B cell (primary cell): ENCODE results near the gene RANBP3. TPM values are rescaled to one million over a fixed set of nuclear protein-coding genes. Genes with fewer than 3 reads are reported as not detected.

Experiments used
- ATAC-seq: fragments of 200-7000 bp; cut with Tn5 transposase; one replicate; pipeline ENCODE4 v1.10.0; 2021; ENCODE audit warnings: low read depth, mild to moderate bottlenecking, moderate number of reproducible peaks, moderate library complexity
- CTCF ChIA-PET: fragments of 350-600 bp; sonication (Branson Sonifier 250); formaldehyde crosslinking; loops from one replicate; lab custom pipeline; 2021; ENCODE audit warnings: antibody characterized with exemption, inconsistent platforms; lab: Charles Lee
- POLR2A ChIA-PET: fragments of 350-600 bp; sonication (Branson Sonifier 250); formaldehyde crosslinking; loops from one replicate; lab custom pipeline; 2021; ENCODE audit warnings: antibody characterized with exemption; lab: Charles Lee
- DNase-seq: peaks from one replicate; pipeline ENCODE4 v3.0.0; 2013
- H2AFZ ChIP-seq: 2 replicates; pipeline ENCODE4 v1.6.1; 2012; ENCODE audit warnings: mild to moderate bottlenecking, low read depth, low read length; ENCODE audit not compliant: insufficient read depth, poor library complexity, severe bottlenecking
- H3K27ac ChIP-seq, 2 donors: 1 replicate in 1 of 2; 2 replicates in 1 of 2; pipeline ENCODE4 v1.5.1; 2012 to 2013; ENCODE audit warnings: low read length in 2 of 2, mild to moderate bottlenecking in 2 of 2, moderate library complexity in 1 of 2
- H3K27me3 ChIP-seq, 4 experiments: fragments of 200-600 bp in 1 of 4; sonication (generic) in 1 of 4; replicated peaks in 1 of 4; 1 replicate in 2 of 4; 2 replicates in 2 of 4; pipeline versions ENCODE4 v1.6.1 to v1.7.0; 2013 to 2016; ENCODE audit warnings: low read length in 3 of 4, mild to moderate bottlenecking in 2 of 4, mixed read lengths in 1 of 4, moderate library complexity in 1 of 4; ENCODE audit not compliant: insufficient read depth in 4 of 4, control insufficient read depth in 3 of 4; ENCODE audit errors: control extremely low read depth in 1 of 4
- H3K36me3 ChIP-seq, 2 experiments: replicated peaks in 1 of 2; 1 replicate in 1 of 2; 2 replicates in 1 of 2; pipeline versions ENCODE4 v1.6.1 to v1.7.1; 2013; ENCODE audit warnings: low read length in 1 of 2; ENCODE audit not compliant: insufficient read depth in 2 of 2, control insufficient read depth in 1 of 2; ENCODE audit errors: control extremely low read depth in 1 of 2, extremely low read depth in 1 of 2
- H3K4me1 ChIP-seq, 2 donors: fragments of 200-600 bp in 1 of 2; sonication (generic) in 1 of 2; 1 replicate in 1 of 2; 2 replicates in 1 of 2; pipeline versions ENCODE4 v1.5.1 to v1.6.1; 2013 to 2017; ENCODE audit warnings: low read length in 2 of 2; ENCODE audit not compliant: control insufficient read depth in 2 of 2, insufficient read depth in 2 of 2
- H3K4me2 ChIP-seq: replicated peaks from 2 replicates; pipeline ENCODE3; 2012; ENCODE audit warnings: mild to moderate bottlenecking, low read depth, low read length; ENCODE audit not compliant: poor library complexity, severe bottlenecking
- H3K4me3 ChIP-seq, 5 experiments: fragments of 200-600 bp in 1 of 5; sonication (generic) in 1 of 5; 1 replicate in 3 of 5; 2 replicates in 2 of 5; pipeline versions ENCODE4 v1.5.1 to v1.7.0; 2011 to 2016; ENCODE audit warnings: low read length in 4 of 5, mild to moderate bottlenecking in 4 of 5, low read depth in 2 of 5, control low read depth in 1 of 5, moderate library complexity in 1 of 5; ENCODE audit not compliant: insufficient read depth in 1 of 5; ENCODE audit errors: control extremely low read depth in 1 of 5, extremely low read depth in 1 of 5
- H3K79me2 ChIP-seq: fragments of 200-600 bp; sonication (generic); one replicate; pipeline ENCODE4 v1.6.0; 2016; ENCODE audit warnings: low read length; ENCODE audit not compliant: control insufficient read depth, insufficient read depth
- H3K9ac ChIP-seq: fragments of 200-600 bp; sonication (generic); 2 replicates; pipeline ENCODE4 v1.6.1; 2017; ENCODE audit warnings: mild to moderate bottlenecking, low read length, moderate library complexity
- H3K9me3 ChIP-seq, 3 donors: one replicate each; pipeline versions ENCODE4 v1.6.1 to v1.7.1; 2013; ENCODE audit warnings: low read length in 2 of 3; ENCODE audit not compliant: control insufficient read depth in 2 of 3, insufficient read depth in 1 of 3; ENCODE audit errors: control extremely low read depth in 1 of 3
- H4K20me1 ChIP-seq: 2 replicates; pipeline ENCODE4 v1.6.0; 2012; ENCODE audit warnings: mild to moderate bottlenecking, low read length; ENCODE audit not compliant: insufficient read depth, control insufficient read depth, poor library complexity, severe bottlenecking
- H3K27ac Mint-ChIP-seq: one replicate; pipeline ENCODE4 v1.8.0; 2021; ENCODE audit warnings: mixed read lengths
- H3K27me3 Mint-ChIP-seq: one replicate; pipeline ENCODE4 v1.8.0; 2021; ENCODE audit warnings: mixed read lengths
- H3K4me1 Mint-ChIP-seq: one replicate; pipeline ENCODE4 v1.8.0; 2021; ENCODE audit warnings: mixed read lengths
- H3K4me3 Mint-ChIP-seq: one replicate; pipeline ENCODE4 v1.8.0; 2021; ENCODE audit warnings: mixed read lengths
- H3K9me3 Mint-ChIP-seq: one replicate; pipeline ENCODE4 v1.8.0; 2022; ENCODE audit warnings: mixed read lengths; ENCODE audit not compliant: insufficient read depth
- EZH2 ChIP-seq: IDR thresholded peaks from 2 replicates; pipeline ENCODE4 v1.6.1; 2012; ENCODE audit warnings: borderline replicate concordance, low read depth, mild to moderate bottlenecking, moderate library complexity, low read length; ENCODE audit not compliant: insufficient read depth, poor library complexity, severe bottlenecking
- WGBS: methylation state at CpG from one replicate; pipeline ENCODE4 v1.1.5; 2013; ENCODE audit warnings: missing lambda C conversion rate; ENCODE audit not compliant: insufficient coverage; 5-methylcytosine and 5-hydroxymethylcytosine counted together
- intact Hi-C: fragments of 100-400 bp; cut with micrococcal nuclease; formaldehyde crosslinking; loops from one replicate; pipeline ENCODE4 v1.10.0; 2022
- polyA plus RNA-seq: library from polyadenylated mRNA; depleted of rRNA; stranded (reverse); fragments of >200 nt; gene quantifications from 2 replicates; pipeline ENCODE4 v1.2.3, GENCODE V29; 2012
- total RNA-seq, 2 donors: library from RNA; stranded (reverse); fragments of 120-200 nt in 1 of 2; gene quantifications; 1 replicate in 1 of 2; 2 replicates in 1 of 2; pipeline versions ENCODE4 v1.2.3 to v1.2.4, GENCODE V29; 2013 to 2022
- TF ChIP-seq, protein P1 (sequence below): fragments of 200-600 bp; IDR thresholded peaks from one replicate; pipeline ENCODE4 v1.8.0; 2022; ENCODE audit warnings: antibody characterized with exemption, mild to moderate bottlenecking

RANBP3 gene
- total and polyA plus RNA-seq, 2 donors (not counting 1 experiment from before 2014, with no cell fraction given): 86.7 to 91.7 TPM

DNA sequence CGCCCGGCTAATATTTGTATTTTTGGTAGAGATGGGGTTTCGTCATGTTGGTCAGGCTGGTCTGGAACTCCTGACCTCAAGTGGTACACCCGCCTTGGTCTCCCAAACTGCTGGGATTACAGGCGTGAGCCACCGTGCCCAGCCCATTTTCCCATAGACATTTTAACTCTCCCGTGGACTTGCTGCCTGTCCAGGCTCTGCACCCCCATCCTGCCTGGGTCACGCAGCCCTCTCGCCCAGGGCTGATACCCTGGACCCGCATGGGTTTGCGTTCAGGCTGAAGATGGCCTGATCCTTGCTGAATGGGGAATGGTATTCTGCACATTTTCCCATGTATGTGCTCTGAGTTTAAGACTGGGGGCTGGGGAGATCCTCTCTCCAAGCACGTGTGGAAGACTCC lies 46.0 kb upstream of the RANBP3 start:
- H3K27me3 Mint-ChIP-seq: no peaks in the 10 kb centered on the region
- H2AFZ ChIP-seq: no peak overlapping the region
- peaks cover 0 to 4% (median 0%) of the 10 kb centered on the region in 3 donors for H3K9me3 ChIP-seq
- POLR2A ChIA-PET: no interaction called here
- H3K36me3 ChIP-seq: no peaks in the 10 kb centered on the region
- peaks cover 2% of the 10 kb centered on the region for H3K4me1 Mint-ChIP-seq
- 97% methylated on average over 5 of the region's 12 CpGs for WGBS
- H3K4me3 Mint-ChIP-seq: no peak overlapping the region
- DNase-seq (no peak), ATAC-seq (no peak)
- CTCF ChIA-PET: interaction anchor here (0.6 to 3.3 kb wide), 2 partner anchors 35 to 367 kb away, joined by 3 to 35 read pairs; no protein-coding TSS in a partner anchor
- no peak overlapping the region for H3K4me3 ChIP-seq
- H3K27ac ChIP-seq: no peak overlapping the region
- H3K79me2 ChIP-seq: no peaks in the 10 kb centered on the region
- no peak overlapping the region for H3K27ac Mint-ChIP-seq
- no peaks in the 10 kb centered on the region for H4K20me1 ChIP-seq
- H3K4me1 ChIP-seq: no peaks in the 10 kb centered on the region
- no peak overlapping the region for H3K9ac ChIP-seq
- H3K9me3 Mint-ChIP-seq: no peaks in the 10 kb centered on the region
- H3K27me3 ChIP-seq: no peaks in the 10 kb centered on the region
- no peak for TF ChIP-seq EZH2
- TF ChIP-seq, protein P1, sequence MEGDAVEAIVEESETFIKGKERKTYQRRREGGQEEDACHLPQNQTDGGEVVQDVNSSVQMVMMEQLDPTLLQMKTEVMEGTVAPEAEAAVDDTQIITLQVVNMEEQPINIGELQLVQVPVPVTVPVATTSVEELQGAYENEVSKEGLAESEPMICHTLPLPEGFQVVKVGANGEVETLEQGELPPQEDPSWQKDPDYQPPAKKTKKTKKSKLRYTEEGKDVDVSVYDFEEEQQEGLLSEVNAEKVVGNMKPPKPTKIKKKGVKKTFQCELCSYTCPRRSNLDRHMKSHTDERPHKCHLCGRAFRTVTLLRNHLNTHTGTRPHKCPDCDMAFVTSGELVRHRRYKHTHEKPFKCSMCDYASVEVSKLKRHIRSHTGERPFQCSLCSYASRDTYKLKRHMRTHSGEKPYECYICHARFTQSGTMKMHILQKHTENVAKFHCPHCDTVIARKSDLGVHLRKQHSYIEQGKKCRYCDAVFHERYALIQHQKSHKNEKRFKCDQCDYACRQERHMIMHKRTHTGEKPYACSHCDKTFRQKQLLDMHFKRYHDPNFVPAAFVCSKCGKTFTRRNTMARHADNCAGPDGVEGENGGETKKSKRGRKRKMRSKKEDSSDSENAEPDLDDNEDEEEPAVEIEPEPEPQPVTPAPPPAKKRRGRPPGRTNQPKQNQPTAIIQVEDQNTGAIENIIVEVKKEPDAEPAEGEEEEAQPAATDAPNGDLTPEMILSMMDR: no peak
- no peak overlapping the region for H3K4me2 ChIP-seq
- intact Hi-C loops: loop anchor here (2.0 to 5.0 kb wide), 2 partner anchors 57 to 219 kb away; partner anchors contain the start of gene NRTN

DNA sequence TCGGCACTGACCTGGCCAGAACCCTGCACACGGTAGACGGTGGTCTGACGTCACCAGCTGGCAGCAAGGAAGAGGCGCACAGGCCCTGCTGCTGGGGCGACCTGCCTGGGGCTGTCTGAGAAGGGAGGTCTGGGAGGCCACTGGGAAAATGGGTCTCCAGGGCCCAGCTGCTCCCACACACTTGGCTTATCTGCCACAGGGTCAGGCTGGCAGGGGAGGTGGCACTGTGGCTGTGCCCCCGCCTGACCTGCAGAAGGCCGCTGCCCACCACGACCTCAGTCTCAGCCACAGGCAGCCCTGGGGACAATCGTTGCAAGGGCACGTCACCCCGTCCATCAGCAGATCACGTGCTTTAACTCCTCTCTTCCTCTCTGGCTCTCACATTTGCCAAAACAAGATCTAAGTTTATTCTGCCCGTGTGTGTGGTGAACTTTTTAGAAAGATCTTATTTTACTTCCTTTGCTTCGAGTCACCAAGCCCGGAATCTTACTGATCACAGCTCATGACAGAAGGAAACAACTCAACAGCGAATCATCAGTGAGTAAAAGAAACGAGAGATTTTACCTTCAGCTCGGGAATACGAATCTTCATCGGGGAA lies 45.2 kb upstream of the RANBP3 start:
- no peak overlapping the region for H3K27ac ChIP-seq
- H3K4me1 ChIP-seq: no peaks in the 10 kb centered on the region
- TF ChIP-seq, protein P1: no peak
- no peak for TF ChIP-seq EZH2
- 89% methylated on average over 15 of the region's 21 CpGs for WGBS
- no peak overlapping the region for H3K4me3 Mint-ChIP-seq
- no peak for DNase-seq
- peaks cover 0 to 4% (median 0%) of the 10 kb centered on the region in 3 donors for H3K9me3 ChIP-seq
- intact Hi-C loops: loop anchor here (2.0 to 5.0 kb wide), 2 partner anchors 56 to 218 kb away; partner anchors contain the start of gene NRTN
- no peak overlapping the region for H3K4me2 ChIP-seq
- H3K79me2 ChIP-seq: no peaks in the 10 kb centered on the region
- ChIA-PET POLR2A (no interaction called here), CTCF (interaction anchor here (1.2 to 3.3 kb wide), 9 partner anchors 25 to 219 kb away, joined by 3 to 35 read pairs (median 6); partner anchors contain the start of gene VMAC)
- H4K20me1 ChIP-seq: no peaks in the 10 kb centered on the region
- no peaks in the 10 kb centered on the region for H3K27me3 ChIP-seq
- no peak for ATAC-seq
- H2AFZ ChIP-seq: no peak overlapping the region
- H3K27me3 Mint-ChIP-seq: no peaks in the 10 kb centered on the region
- no peak overlapping the region for H3K27ac Mint-ChIP-seq
- no peak overlapping the region for H3K9ac ChIP-seq
- no peak overlapping the region for H3K4me3 ChIP-seq
- peaks cover 2% of the 10 kb centered on the region for H3K4me1 Mint-ChIP-seq
- H3K36me3 ChIP-seq: no peaks in the 10 kb centered on the region
- no peaks in the 10 kb centered on the region for H3K9me3 Mint-ChIP-seq
